Measurements from ENCODE around the gene NIT1. TPM values are rescaled to one million over a fixed set of nuclear protein-coding genes. Genes with fewer than 3 reads are reported as not detected.
A peak's percentile ranks its signal among the peaks of the same experiment; 100 is the strongest.

Gene NIT1
- total RNA-seq (2021), result 39.0 and 39.6 TPM in 2 replicates
- long read RNA-seq, transcript NIT1-203 (7 exons, 1,362 nt), result major isoform, 149 of 194 reads
- long read RNA-seq, partial matches to known transcripts, result 3 of 194 reads
- long read RNA-seq, other reads (novel, unspliced or antisense), result 35 of 194 reads

GRCh38 chr1:161117759-161118581 lies at the start of gene NIT1, which contains the start of gene PFDN2:
NIT1 (plus strand) TSS chr1:161118105; CDS start chr1:161118177, 72 bp downstream.
PFDN2 (minus strand) TSS chr1:161118037; CDS start chr1:161118026, 11 bp downstream.
- Histone ChIP-seq H3K56ac (ENCODE audit: insufficient read length, low read depth, low read length) (peak within 1 kb of the TSS; percentile 21), H3K27ac (ENCODE audit: insufficient read length, low read depth, low read length) (peak within 1 kb of the TSS; percentile 41), H2BK15ac (ENCODE audit: low read depth, low read length) (no peak within 1 kb of the TSS), H2BK5ac (ENCODE audit: insufficient read length, low read length) (no peak within 1 kb of the TSS), H3K79me1 (ENCODE audit: insufficient read depth, low read depth, low read length, poor library complexity, severe bottlenecking) (no peaks in the 10 kb centered on the region), H3K4me1 (ENCODE audit: insufficient read depth, low read length) (peaks cover 5% of the 10 kb centered on the region; the same call in 1 of the 2 replicates), H3K9ac (ENCODE audit: extremely low read depth, insufficient read length, low read length) (peak within 1 kb of the TSS; percentile 72), H3T11ph (ENCODE audit: low read length) (no peak within 1 kb of the TSS), H4K5ac (ENCODE audit: insufficient read length, low read depth, low read length) (peak within 1 kb of the TSS; percentile 11), H3K9me3 (ENCODE audit: control insufficient read depth, low read depth, low read length) (no peaks in the 10 kb centered on the region), H3K27me3 (ENCODE audit: insufficient read depth, low read length) (no peaks in the 10 kb centered on the region), H2BK12ac (ENCODE audit: insufficient read length, low read depth, low read length) (no peak within 1 kb of the TSS), H2AK5ac (ENCODE audit: insufficient read length, low read length) (no peak within 1 kb of the TSS), H3K18ac (ENCODE audit: insufficient read length, low read depth, low read length) (peak within 1 kb of the TSS; percentile 58), H4K8ac (replicated peaks; ENCODE audit: insufficient read length, low read depth, low read length) (no peak within 1 kb of the TSS), H3K79me2 (ENCODE audit: insufficient read depth, low read length) (peaks cover 8% of the 10 kb centered on the region; the same call in 1 of the 2 replicates), H3K23me2 (ENCODE audit: insufficient read length, low read depth, low read length, poor library complexity, severe bottlenecking) (peaks cover 9% of the 10 kb centered on the region), H3K4ac (ENCODE audit: low read depth, low read length) (no peak within 1 kb of the TSS), H3K23ac (ENCODE audit: insufficient read length, low read depth, low read length) (no peak within 1 kb of the TSS), H4K20me1 (ENCODE audit: control insufficient read depth, insufficient read depth, insufficient read length) (no peaks in the 10 kb centered on the region), H3K4me2 (ENCODE audit: insufficient read depth, insufficient read length, low read length) (peak within 1 kb of the TSS; percentile 53), H3K14ac (ENCODE audit: insufficient read depth, low read length) (peak within 1 kb of the TSS; percentile 17; the same call in 1 of the 2 replicates), H2BK20ac (ENCODE audit: low read depth, low read length, poor library complexity, severe bottlenecking) (no peak within 1 kb of the TSS), H2BK120ac (ENCODE audit: low read depth, low read length, poor library complexity, severe bottlenecking) (no peak within 1 kb of the TSS), H2AFZ (ENCODE audit: low read length) (no peak within 1 kb of the TSS), H4K91ac (ENCODE audit: insufficient read length, low read depth, low read length) (no peak within 1 kb of the TSS)
- TF ChIP-seq CTCF (conservative IDR thresholded peaks at IDR 0.05), result no peak
- H3K4me3 Mint-ChIP-seq, result peak within 1 kb of the TSS; percentile 95 to 97
- peaks cover 19 to 41% (median 34%) of the 10 kb centered on the region in 3 experiments; a peak in 6 of 7 replicates for H3K36me3 Mint-ChIP-seq (ENCODE audit: insufficient read depth in 1 of 3, low read depth in 3 of 3)
- H3K27me3 Mint-ChIP-seq (ENCODE audit: low read depth), result no peaks in the 10 kb centered on the region
- H3K9me3 Mint-ChIP-seq, result no peaks in the 10 kb centered on the region
- peak; percentile 94 for DNase-seq
- H3K27ac Mint-ChIP-seq, result peak within 1 kb of the TSS; percentile 96 to 100 (median 98)
- WGBS (ENCODE audit: extremely low coverage, insufficient read length, low lambda C conversion rate), result no CpG with 5 or more reads among the region's 58 CpGs
- peaks cover 23 to 24% of the 10 kb centered on the region in 2 experiments for H3K4me1 Mint-ChIP-seq
